CD1c-positive myeloid dendritic cell (primary cell): ENCODE measurements around the gene CASD1.
A peak's percentile ranks its signal among the peaks of the same experiment; 100 is the strongest.

Experiments used
- DNase-seq: peaks from one replicate; pipeline ENCODE4 v3.0.0-alpha.2; 2016; ENCODE audit errors: extremely low spot score

CASD1 gene

GRCh38 chr7:94580601-94581000 lies 71.0 kb downstream of the CASD1 start:
- no peak for DNase-seq

- DNase-seq = no peak
Measured at GRCh38 chr7:94584113-94584512, 74.5 kb downstream of the CASD1 start.

GRCh38 chr7:94588075-94588474 lies 78.5 kb downstream of the CASD1 start:
- DNase-seq = no peak

GRCh38 chr7:94590526-94591162 lies 81.0 kb downstream of the CASD1 start:
- DNase-seq = peak; percentile 5

- no peak for DNase-seq
Measured at GRCh38 chr7:94591176-94591575, 81.6 kb downstream of the CASD1 start.

GRCh38 chr7:94594882-94595281 lies 85.3 kb downstream of the CASD1 start:
- DNase-seq = no peak

- DNase-seq = no peak
Measured at GRCh38 chr7:94595717-94596116, 86.1 kb downstream of the CASD1 start.

- DNase-seq = no peak
Measured at GRCh38 chr7:94600267-94600666, 90.7 kb downstream of the CASD1 start.

GRCh38 chr7:94602181-94602580 lies 92.6 kb downstream of the CASD1 start:
- DNase-seq = no peak

- no peak for DNase-seq
Measured at GRCh38 chr7:94605031-94605430, 95.4 kb downstream of the CASD1 start.
